Esophagus squamous epithelium (tissue), 4 donors: Measurements from ENCODE around the gene RITA1.

Source experiments
- CTCF ChIP-seq, 6 experiments: fragments of 450-650 bp in 4 of 6; fragments of 200-600 bp in 2 of 6; sonication (generic) in 2 of 6; IDR thresholded peaks; one replicate each; pipeline ENCODE4 v1.5.1; 2016 to 2019; ENCODE audit warnings: antibody characterized with exemption in 6 of 6, mild to moderate bottlenecking in 4 of 6, moderate library complexity in 4 of 6
- POLR2A ChIP-seq, 4 donors: fragments of 450-650 bp; IDR thresholded peaks; one replicate each; pipeline ENCODE4 v1.6.1; 2017; ENCODE audit warnings: antibody characterized with exemption in 4 of 4, mild to moderate bottlenecking in 4 of 4, moderate library complexity in 3 of 4

- TF ChIP-seq CTCF (IDR thresholded peaks at IDR 0.05) (no peak), POLR2A (IDR thresholded peaks at IDR 0.05) (no peak)
Observed at GRCh38 chr12:113145720-113146551, 39.6 kb upstream of the RITA1 start.
